GM12892 (cell line): ENCODE measurements around the gene CEP164.

ENCODE experiments used
- POLR2A ChIP-seq: IDR thresholded peaks from 2 replicates; pipeline ENCODE4 v1.6.1; 2011; ENCODE audit warnings: low read depth, low read length, control low read depth
- TAF1 ChIP-seq: IDR thresholded peaks from 2 replicates; pipeline ENCODE4 v1.6.1; 2011; ENCODE audit warnings: low read depth, mild to moderate bottlenecking, control low read depth, low read length, borderline replicate concordance

GRCh38 chr11:117410238-117410637 is 82.6 kb downstream of the CEP164 start:
- TF ChIP-seq TAF1 (no peak), POLR2A (no peak)
